ENCODE results near the gene ANXA5.

The ANXA5 gene

GRCh38 chr4:121709766-121710405 lies 13.1 kb upstream of the ANXA5 start (continued):
- TF ChIP-seq AEBP2 (tag by site-specific recombination; IDR thresholded peaks at IDR 0.05; ENCODE audit: borderline replicate concordance) (no peak), ZNF132 (tag by site-specific recombination; IDR thresholded peaks at IDR 0.05; ENCODE audit: borderline replicate concordance) (no peak), REST (tag by site-specific recombination; IDR thresholded peaks at IDR 0.05) (no peak), ZEB2 (tag by site-specific recombination; IDR thresholded peaks at IDR 0.05) (no peak), ZNF623 (tag by site-specific recombination; IDR thresholded peaks at IDR 0.05) (no peak), ZBTB21 (tag by site-specific recombination; IDR thresholded peaks at IDR 0.05) (no peak)

GRCh38 chr4:121707344-121707743 lies 10.6 kb upstream of the ANXA5 start:
- Histone ChIP-seq H3K36me3 (ENCODE audit: control insufficient read depth in 2 of 2, insufficient read depth in 1 of 2, low read length in 2 of 2) (no peaks in the 10 kb centered on the region), H3K4me3 (ENCODE audit: low read depth, low read length) (no peak overlapping the region), H3K9me3 (ENCODE audit: control insufficient read depth, insufficient read depth, low read depth, low read length) (no peaks in the 10 kb centered on the region), H3K4me1 (ENCODE audit: control insufficient read depth, insufficient read depth, low read length) (no peaks in the 10 kb centered on the region; the same call in 1 of the 2 replicates), H3K27ac (ENCODE audit: extremely low read depth, low read depth, low read length) (no peak overlapping the region)
- ChIA-PET CTCF (no interaction called here), POLR2A (interaction anchor here (1.2 kb wide), 1 partner anchor 10 kb away, joined by 7 read pairs; the partner anchor contains the start of gene ANXA5)
- no peak for TF ChIP-seq ZNF26 (tag by site-specific recombination; IDR thresholded peaks at IDR 0.05)
- no peak for TF ChIP-seq ZNF16 (tag by site-specific recombination; IDR thresholded peaks at IDR 0.05; ENCODE audit: low read depth)
- TF ChIP-seq ELK4 (IDR thresholded peaks at IDR 0.05; ENCODE audit: borderline replicate concordance, low read depth, low read length), result no peak
- no peak for TF ChIP-seq ZNF366 (tag by site-specific recombination; conservative IDR thresholded peaks at IDR 0.05)
- no peak for TF ChIP-seq ZBTB10 (tag by site-specific recombination; IDR thresholded peaks at IDR 0.05)
- no peak for TF ChIP-seq ZNF518A (tag by site-specific recombination; conservative IDR thresholded peaks at IDR 0.05; ENCODE audit: low read depth)
- no peak for TF ChIP-seq ZNF221 (tag by site-specific recombination; IDR thresholded peaks at IDR 0.05; ENCODE audit: borderline replicate concordance)
- TF ChIP-seq ZBTB8A (tag by site-specific recombination; IDR thresholded peaks at IDR 0.05), result no peak
- no peak for TF ChIP-seq ZBTB17 (tag by site-specific recombination; IDR thresholded peaks at IDR 0.05)
- TF ChIP-seq ZSCAN16 (tag by site-specific recombination; IDR thresholded peaks at IDR 0.05), result no peak
- TF ChIP-seq ZBTB48 (tag by site-specific recombination; IDR thresholded peaks at IDR 0.05), result no peak
- TF ChIP-seq ZNF645 (tag by site-specific recombination; IDR thresholded peaks at IDR 0.05), result no peak
- no peak for TF ChIP-seq SCRT1 (tag by site-specific recombination; IDR thresholded peaks at IDR 0.05; ENCODE audit: borderline replicate concordance)

Measured in HEK293 (cell line).